Body of pancreas (tissue), 4 donors: ENCODE measurements around the gene HEYL.

Source experiments
- CTCF ChIP-seq, 7 experiments: fragments of 450-650 bp in 4 of 7; fragments of 200-600 bp in 3 of 7; sonication (generic) in 3 of 7; IDR thresholded peaks; one replicate each; pipeline ENCODE4 v1.5.1; 2016 to 2019; ENCODE audit warnings: antibody characterized with exemption in 7 of 7
- POLR2A ChIP-seq, 3 donors: fragments of 450-650 bp; IDR thresholded peaks; one replicate each; pipeline ENCODE4 v1.6.1; 2016; ENCODE audit warnings: antibody characterized with exemption in 3 of 3, mild to moderate bottlenecking in 2 of 3

DNA sequence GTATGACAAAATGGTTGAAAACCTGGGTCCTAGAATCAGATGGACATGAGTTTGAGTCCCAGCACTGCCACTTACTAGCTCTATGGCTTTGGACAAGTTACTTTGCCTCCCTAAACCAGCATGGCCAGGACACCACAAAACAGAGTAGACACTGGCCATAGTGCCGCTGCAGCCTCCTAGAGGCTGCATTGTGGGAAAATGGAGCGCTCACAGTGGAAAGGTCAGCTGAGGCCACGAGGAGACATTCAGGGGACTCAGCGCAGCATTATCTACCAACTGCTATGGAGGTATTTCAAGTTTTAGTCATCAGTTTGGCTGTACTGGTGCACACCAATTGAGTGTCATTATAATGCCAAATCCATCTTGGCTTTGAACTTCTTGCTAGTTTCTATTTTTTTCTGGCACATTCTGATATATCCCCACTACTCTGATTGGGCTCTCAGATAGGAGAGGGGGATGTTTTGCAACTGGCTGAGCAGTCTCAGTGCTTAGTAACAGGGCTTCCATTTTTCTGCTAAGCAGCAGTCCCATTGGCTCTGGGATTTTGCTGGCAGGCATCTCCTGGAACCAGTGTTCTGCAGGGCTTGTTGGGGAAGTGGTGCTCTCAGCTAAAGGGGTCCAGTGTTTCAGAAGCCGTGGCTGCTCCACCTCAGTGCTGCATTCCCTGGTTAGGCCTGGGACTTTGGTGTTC lies 16.3 kb upstream of the HEYL start:
- no peak for TF ChIP-seq CTCF (IDR thresholded peaks at IDR 0.05)
- TF ChIP-seq POLR2A (IDR thresholded peaks at IDR 0.05) = no peak
